CD1c-positive myeloid dendritic cell (primary cell): ENCODE results near the gene DCANP1.

ENCODE experiments used
- DNase-seq: peaks from one replicate; pipeline ENCODE4 v3.0.0-alpha.2; 2016; ENCODE audit errors: extremely low spot score

The DCANP1 gene

GRCh38 chr5:135423146-135423845 is 23.9 kb downstream of the DCANP1 start:
- DNase-seq: peak; percentile 74

GRCh38 chr5:135422419-135422818 is 24.7 kb downstream of the DCANP1 start:
- DNase-seq: no peak

- DNase-seq: no peak
Measured at GRCh38 chr5:135417083-135417482, 30.1 kb downstream of the DCANP1 start.

- no peak for DNase-seq
Measured at GRCh38 chr5:135405082-135405481, 42.1 kb downstream of the DCANP1 start.

- no peak for DNase-seq
Measured at GRCh38 chr5:135402031-135402430, 45.1 kb downstream of the DCANP1 start.

GRCh38 chr5:135400866-135401265 is 46.3 kb downstream of the DCANP1 start:
- no peak for DNase-seq

- DNase-seq: no peak
Measured at GRCh38 chr5:135399794-135400542, 47.2 kb downstream of the DCANP1 start.

- peak; percentile 95 for DNase-seq
Measured at GRCh38 chr5:135398855-135399793, 48.0 kb downstream of the DCANP1 start, which contains the start of gene MACROH2A1. TSS of gene MACROH2A1 (minus strand) at chr5:135399231. CDS start at chr5:135389093, 10,138 bp downstream.

- no peak for DNase-seq
Measured at GRCh38 chr5:135398160-135398854, 48.8 kb downstream of the DCANP1 start.

- no peak for DNase-seq
Measured at GRCh38 chr5:135397084-135397483, 50.1 kb downstream of the DCANP1 start.

- no peak for DNase-seq
Measured at GRCh38 chr5:135396459-135397055, 50.6 kb downstream of the DCANP1 start.

- peak; percentile 66 for DNase-seq
Measured at GRCh38 chr5:135395866-135396265, 51.3 kb downstream of the DCANP1 start.

- no peak for DNase-seq
Measured at GRCh38 chr5:135395451-135395850, 51.7 kb downstream of the DCANP1 start.
